HG03066 (cell line): ENCODE measurements around the gene FRMD3.

Experiments used
- ATAC-seq: cut with Tn5 transposase; IDR thresholded peaks from one replicate; pipeline ENCODE4 v1.9.1; 2021; ENCODE audit warnings: low read depth; ENCODE audit not compliant: unreplicated experiment

The FRMD3 gene

DNA sequence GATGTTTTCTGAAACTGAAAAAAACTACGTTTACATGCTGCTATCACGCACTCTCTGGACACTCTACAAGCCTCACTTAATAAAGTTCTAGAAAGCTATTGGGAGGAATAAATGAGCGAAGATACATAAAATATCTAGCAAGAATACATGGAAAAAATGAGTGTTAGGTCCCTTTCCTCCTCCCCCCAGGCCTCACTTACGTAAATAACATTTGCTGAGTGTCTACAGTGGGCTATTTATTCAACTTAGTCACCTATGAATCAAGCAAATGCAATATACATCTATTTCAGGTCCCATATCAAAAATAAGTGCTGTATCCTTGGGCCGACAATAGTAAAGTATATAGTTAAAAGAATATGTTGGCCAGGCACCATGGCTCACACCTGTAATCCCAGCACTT, 62.5 kb downstream of the FRMD3 start:
- ATAC-seq = no peak

DNA sequence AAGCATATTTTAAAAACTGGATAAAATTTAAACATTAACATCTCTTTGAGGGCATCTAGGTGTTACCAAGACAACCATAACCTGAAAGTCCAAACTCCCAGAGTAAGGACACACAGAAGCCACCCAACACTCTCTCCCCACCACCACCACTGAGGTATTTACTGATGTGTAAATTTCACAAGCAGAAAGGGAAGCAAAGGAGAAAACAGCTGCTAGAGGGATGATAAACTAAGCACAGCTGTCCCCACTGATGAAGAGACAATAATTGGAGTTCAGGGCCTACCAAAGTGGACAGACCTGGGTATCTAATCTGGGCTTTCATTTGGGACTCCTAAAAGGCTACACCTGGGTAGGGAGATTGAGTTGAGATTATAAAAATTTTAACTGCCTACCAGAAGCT, 63.6 kb downstream of the FRMD3 start:
- ATAC-seq = no peak

DNA sequence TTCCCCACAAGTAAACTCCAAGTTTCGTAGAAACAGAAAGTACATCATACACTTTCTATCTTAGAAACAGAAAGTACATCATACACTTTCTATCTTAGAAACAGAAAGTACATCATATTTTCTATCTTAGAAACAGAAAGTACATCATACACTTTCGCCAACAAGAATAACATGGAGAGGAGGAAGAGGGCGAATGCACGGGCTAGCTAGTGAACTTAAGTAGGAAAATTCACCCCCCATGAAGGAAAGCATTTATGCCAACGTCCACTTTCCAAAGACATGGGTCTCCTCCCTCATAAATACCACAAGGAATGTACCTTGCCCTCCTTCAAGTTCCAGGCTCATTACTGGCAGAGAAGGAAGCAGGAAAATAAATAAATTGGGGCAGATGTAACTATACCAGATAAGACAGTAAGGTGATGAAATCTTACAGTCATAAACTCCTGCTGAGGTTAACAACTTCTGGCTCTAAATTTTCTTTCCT, 64.7 kb downstream of the FRMD3 start:
- peak; percentile 93 for ATAC-seq

DNA sequence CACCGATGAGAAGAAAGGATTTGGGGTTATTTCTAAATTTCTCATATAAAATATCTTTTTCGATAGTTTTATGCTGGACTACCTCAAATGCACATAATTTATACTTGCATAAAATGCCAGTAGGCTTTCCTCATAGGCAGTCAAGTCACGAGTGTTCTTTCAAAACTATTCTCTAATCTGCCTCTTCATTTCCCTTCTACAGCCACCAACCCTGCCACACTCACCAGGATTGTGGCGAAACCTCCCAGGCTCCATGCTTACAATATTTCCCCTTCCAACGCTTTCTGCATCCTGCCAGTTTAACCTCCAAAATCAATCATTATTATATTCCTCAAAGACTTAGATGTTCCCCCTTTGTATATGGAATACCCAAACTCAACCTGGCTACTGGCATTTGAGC, 65.4 kb downstream of the FRMD3 start:
- no peak for ATAC-seq

DNA sequence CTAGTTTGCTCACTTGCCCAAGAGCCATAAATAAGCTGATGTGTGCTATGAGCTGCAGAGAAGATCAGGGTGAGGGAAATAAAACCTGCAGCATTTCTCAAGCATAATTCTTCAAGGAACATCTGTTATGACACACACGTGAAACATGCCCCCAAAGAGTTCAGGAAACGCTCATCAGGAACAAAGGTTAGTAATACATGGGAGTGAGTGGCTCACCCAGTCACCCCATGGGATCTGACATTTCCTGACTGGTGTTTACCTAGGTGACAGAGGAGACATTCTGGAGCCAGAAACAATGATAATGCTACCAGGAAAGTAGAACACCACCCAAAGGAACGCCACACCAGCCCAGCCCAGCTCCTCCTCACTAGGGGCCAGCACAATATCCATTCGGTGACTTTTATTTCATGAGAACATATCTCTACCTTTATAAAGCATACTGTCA, 66.0 kb downstream of the FRMD3 start:
- no peak for ATAC-seq

DNA sequence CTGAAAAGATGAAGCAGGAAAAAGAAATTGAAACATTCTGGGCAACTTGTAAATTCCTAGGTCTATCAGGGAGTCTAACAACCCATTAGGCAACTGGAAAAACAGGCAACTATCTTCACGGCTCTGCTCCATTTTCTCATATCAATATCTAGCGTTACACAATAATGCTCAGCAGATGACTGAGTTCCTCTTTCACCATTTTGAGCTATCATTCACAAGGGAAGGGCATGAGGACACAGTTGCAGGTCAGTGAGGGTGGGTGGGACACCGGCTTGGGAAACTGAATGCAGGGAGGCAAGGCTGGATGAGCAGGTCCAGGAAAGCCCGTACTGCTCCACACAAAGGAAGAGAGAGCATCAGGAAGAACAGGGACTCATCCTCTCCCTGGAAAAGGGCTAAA, 67.0 kb downstream of the FRMD3 start:
- ATAC-seq = no peak

DNA sequence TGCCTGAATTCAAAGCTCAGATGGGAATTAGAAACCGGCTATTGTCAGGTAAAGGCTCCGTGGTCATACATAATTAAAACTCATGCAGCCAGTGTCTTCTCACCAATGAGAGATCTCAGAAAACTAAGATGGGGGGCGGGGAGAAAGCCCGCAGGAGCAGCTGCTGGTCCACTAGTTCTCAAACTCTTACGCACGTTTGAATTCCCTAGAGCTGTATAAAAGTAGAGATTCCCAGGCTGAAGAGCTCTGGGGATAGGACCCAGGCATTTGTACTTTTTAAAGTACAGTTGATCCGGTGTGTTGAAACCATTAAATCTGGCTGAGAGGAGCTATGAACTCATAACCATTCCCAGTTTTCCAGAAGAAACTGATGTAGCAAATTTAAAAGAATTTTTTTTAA, 68.5 kb downstream of the FRMD3 start:
- no peak for ATAC-seq

DNA sequence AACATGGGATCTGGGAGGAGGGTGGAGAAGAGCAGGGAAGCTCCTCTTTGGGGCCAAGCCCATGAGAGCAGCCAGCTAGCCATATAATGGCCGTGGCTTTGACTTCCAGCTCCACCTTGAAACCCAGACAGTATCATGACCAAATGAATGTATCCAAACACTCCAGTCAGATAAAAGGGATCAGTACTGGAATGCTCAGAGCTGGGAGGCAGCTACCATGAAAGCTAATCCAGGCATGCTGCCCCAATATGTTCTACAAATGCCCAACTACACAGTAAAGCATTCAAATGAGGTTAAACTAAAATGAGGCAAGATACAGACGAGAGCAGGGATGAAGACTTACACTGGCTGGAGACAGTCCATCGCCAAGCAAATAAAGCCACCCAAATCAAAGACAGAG, 69.4 kb downstream of the FRMD3 start:
- no peak for ATAC-seq

DNA sequence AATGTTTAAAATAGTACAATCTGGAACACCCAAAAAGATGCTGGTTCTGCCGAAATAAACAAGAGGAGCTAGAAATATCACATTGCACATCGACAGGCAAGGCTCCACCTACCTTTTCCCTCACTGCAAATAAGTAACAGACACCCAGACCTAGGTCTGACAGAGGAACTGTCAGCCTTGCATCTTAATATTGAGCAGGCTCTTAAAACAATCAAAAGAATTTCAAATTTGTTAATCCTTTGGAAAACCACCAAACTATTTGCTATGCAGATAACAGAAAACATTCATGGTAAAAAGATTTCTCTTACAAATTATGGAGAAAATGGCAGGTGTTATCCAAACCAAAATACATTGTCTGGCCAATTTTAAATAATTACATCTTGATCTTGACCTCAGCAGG, 71.3 kb downstream of the FRMD3 start:
- ATAC-seq = no peak

DNA sequence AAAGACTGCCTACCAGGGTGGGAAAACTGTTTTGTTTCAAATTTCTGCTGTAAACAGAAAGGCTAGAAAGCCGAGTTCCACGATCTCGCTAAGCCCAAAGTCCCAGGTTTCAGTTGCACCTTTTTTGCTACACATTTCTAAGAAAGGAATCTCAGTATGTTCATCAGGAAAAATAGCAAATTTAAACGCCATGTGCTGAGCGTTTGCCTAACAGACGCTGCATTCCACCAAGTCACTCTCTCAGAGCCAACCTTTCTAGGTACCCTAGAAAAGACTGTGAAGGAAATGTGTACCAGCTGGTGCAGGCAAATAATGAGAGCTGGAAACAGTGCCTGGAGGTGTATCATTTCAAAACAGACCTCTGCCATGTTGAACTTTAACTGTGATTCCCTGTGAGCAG, 71.8 kb downstream of the FRMD3 start:
- no peak for ATAC-seq

DNA sequence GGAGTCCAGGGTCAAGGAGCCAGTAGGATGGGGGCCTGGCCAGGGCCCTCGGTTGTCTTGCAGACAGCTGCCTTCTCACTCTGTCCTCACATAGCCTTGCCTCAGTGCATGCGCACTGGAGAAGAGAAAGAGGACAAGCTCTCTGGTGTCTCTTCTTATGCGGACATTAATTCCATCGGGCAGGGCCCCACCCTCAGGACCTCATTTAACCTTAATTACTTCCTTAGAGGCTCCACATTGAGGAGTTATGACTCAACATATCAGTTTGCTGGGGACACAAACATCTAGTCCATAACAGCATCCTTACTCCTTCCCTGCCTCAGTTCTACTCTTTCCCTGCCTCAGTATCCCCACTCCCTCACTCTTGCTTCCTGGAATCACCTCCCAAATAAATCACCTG, 78.4 kb downstream of the FRMD3 start:
- no peak for ATAC-seq

DNA sequence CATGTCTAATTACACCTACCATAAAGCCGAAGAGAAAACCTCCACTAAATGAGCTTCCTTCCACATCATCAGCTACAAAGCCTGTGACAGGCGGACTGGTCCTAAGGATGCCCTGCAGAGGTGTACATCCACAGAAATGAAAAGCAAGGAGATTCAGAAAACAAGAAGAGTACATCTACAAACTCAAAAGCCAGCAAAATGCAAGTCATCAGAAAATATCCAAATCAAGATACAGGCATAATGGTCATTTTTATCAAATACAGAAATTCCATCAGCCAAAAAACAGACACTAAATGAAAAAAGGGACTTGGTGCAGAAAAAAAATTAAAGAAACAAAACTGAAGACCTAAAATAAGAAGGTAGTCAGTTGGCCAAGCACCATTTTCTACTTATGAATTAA, 79.7 kb downstream of the FRMD3 start:
- no peak for ATAC-seq

DNA sequence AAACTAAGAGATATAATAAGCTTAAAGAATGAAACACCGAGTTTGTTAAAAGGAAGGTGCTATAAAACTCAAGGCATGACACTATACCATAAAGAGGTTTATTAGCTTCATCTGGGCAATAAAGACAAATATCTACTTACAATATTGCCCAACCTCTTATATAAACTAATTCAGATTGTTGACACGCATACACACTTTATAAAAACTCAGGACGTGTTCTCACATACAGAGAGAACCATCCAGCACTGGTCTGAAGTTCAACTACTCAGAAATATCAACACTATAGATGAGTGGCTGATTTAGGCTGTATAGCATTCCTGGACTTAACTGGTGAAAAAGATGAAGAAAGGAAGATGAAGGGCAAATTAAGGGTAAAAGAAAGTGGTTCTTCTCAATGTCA, 81.2 kb downstream of the FRMD3 start:
- ATAC-seq = no peak

DNA sequence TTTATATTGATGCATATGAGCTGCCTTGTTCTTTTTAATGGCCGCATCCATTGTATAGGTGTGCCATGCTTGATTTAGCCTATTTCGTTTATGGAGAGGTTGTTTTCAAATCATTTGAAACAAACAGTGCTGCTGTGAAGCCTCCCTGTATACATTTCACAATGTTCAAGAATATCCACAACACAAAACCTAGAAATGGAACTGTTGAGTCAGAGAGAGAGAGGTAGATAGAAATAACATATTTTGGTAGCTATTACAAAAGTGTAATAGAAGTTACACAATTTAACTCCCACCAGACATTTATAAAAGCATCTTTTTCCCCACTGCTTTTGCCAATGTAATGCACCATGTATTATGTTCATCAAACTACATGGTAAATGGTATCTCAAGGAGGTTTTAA, 82.0 kb downstream of the FRMD3 start:
- ATAC-seq = no peak

DNA sequence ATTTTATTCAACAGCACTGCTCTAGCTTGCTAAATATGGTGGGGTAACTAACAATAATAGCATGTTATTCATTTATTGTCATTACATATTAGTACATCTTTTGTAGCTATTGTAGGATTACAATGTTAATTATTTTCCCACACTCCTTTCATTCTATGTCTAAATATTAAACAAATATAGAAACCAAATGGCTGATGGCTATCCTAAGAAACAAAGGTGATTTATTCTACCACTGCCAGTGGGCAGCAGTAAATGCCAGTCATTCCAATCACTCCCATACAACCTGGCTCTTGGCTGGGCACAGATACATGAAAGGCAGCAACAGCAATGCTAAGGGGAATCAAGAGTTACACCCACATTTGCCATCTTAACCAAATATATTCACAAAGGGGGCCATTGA, 84.1 kb downstream of the FRMD3 start:
- no peak for ATAC-seq

DNA sequence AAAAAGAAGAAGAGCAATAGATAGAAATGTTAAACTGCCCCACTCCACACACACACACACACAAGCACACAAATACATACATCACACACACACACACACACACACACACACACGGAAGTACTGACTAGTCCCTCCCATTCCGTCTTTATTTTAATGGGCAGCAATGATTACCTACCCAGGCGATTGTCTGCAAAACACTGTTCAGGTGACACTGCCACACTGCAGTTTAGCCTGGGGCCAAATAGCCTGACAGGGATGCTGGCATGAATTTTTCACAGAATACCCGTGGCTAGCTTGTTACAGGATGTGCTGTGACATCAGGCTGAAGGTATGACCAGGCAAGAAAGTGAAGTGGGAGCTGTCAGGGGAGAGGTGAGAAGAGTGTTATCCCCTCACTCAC, 86.9 kb downstream of the FRMD3 start:
- ATAC-seq = no peak

DNA sequence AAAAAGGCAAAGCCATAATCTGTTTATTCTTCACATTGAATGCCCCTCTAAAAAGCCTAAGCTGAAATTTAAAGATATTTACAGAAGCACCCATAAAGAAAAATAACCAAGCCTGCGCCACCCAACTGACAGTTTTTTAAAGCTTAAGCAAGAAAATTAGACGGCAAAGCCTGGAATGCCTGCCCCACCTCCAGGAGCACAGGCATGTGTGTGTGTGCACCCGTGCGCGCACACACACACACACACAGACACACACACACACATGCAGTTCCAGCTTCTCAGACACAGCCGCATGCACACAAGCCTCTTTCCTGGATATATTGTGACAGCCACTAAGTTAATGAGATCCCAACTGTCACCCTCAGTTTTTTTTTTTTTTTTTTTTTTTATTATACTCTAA, 88.2 kb downstream of the FRMD3 start:
- no peak for ATAC-seq

DNA sequence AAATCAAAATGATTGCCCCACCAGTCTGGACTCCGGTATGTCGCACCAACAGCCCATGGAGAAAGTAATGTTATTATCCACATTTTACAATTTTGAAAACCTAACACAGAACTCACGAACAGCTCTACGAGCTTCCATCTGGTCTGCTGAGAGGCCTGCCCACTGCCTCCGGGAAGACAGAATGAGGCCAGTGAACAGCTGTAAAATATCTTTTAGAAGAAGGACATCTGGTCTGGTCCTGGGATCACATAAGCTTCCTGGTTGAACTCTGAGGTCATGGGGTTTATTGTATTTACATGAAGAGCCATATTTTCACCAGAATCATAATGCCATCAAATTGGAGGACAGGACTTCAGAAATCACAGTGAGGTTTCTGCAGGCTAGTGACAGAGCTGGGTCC, 89.0 kb downstream of the FRMD3 start:
- ATAC-seq = no peak

DNA sequence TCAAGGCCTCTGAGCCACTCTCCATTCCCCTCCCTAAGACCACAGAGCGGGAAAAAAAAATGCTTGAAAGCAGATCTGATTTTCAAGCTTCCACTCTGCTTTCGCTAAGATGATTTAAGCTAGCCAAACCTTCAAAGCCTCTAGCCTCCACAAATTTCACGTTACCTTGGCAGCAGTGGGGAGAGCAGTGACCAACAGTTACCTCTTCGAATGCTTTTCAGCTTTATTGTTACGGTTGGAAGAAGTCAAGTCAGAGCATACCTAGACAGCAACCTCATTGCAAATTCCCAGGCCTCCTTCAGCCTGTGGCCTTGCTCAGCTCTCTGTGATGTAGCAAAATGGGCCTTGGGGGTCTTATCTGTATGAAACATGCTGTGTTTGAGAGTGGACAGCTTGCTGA, 89.6 kb downstream of the FRMD3 start:
- no peak for ATAC-seq

DNA sequence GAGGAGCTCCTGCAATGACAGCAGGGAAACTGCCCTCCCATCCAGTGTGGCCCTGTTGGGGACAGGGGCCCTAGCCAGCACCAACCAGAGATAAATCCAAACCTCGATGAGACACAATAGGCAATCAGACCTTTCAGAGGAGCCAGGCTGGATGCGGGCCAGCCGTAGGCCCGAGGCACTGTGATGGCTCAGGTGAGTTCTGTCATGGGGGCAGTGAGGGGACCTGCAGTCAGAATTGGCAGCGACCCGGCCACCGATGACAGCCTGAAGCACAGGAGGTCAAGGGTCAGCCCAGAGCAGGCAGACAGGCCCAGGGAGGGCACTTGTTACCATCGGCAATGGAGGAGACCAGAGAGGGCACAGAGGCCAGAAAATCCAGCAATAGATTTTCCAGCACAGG, 90.8 kb downstream of the FRMD3 start:
- ATAC-seq = no peak

DNA sequence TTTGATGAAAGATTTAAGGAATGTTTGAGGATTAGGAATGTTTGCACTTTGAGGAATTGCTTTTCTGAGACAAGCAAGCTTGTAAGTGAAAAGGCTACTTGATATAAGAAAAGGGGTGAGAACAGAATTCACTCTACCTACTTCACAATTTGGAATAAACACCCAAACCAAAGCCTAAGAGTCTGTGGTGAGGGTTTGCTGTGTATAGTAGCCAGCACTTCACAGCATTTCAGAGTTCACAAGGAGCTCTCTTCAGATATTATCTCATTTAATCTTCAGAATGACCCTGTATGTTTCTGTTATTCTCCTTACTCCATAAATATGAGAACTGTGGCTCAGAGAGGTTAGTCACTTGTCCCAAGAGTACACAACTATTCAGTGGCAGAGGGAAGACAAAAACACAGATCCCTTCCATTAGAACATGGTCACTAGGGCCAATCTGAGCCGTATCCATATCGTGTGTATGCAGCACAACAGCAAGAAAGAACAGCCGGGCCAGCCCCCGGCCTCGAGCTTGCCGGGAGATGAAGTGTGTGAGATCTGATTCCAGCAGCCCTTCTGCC, 92.4 kb downstream of the FRMD3 start:
- no peak for ATAC-seq

DNA sequence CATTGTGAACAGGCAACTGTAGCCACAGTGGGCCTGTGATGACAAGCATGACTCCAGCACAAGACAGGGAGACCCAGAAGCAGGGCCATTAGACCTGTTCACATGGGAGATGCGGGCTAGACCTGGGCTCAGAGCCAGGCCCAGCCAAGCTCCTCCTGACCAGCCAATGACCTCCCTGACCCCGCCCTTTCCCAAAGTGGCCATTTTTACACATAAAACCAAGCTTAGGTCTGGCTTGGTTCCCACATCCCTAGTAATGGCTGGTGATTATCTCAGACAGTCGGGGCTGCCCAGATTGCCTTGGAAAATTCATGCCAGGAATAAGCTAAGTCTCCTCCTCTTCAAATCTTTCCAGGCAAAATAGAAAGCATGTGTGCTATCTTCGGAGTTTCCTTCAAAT, 94.1 kb downstream of the FRMD3 start:
- ATAC-seq = no peak

DNA sequence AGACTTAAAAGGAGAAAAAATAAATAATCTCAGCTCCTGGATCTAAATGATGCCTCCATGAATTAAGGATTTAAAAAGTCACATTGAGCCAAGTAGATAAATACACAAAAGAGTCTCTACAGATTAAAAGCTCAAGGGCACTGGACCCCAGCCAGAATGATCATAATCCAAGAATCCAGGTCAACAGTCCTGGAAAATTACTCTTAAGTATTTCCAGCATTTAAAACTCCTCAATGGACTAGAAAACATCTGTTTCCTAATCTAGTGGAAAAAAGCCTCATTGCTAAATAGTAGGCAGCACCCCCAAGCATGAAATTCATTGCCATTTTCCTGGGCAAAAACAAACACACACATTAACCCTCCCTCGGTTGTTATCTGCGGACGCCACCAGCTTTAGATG, 96.8 kb downstream of the FRMD3 start:
- no peak for ATAC-seq
